Nasal cavity respiratory epithelium epithelial cell of viscerocranial mucosa (primary cell): ENCODE data around the gene RPS19BP1. TPM values are rescaled to one million over a fixed set of nuclear protein-coding genes. Genes with fewer than 3 reads are reported as not detected.

Experiments used
- total RNA-seq: library from RNA; depleted of rRNA; stranded (reverse); fragments of >200 nt; gene quantifications from 2 replicates; pipeline ENCODE4 v1.2.3, GENCODE V29; 2014

The RPS19BP1 gene, protein sequence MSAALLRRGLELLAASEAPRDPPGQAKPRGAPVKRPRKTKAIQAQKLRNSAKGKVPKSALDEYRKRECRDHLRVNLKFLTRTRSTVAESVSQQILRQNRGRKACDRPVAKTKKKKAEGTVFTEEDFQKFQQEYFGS
- total RNA-seq: 39.7 and 78.6 TPM in 2 replicates

DNA sequence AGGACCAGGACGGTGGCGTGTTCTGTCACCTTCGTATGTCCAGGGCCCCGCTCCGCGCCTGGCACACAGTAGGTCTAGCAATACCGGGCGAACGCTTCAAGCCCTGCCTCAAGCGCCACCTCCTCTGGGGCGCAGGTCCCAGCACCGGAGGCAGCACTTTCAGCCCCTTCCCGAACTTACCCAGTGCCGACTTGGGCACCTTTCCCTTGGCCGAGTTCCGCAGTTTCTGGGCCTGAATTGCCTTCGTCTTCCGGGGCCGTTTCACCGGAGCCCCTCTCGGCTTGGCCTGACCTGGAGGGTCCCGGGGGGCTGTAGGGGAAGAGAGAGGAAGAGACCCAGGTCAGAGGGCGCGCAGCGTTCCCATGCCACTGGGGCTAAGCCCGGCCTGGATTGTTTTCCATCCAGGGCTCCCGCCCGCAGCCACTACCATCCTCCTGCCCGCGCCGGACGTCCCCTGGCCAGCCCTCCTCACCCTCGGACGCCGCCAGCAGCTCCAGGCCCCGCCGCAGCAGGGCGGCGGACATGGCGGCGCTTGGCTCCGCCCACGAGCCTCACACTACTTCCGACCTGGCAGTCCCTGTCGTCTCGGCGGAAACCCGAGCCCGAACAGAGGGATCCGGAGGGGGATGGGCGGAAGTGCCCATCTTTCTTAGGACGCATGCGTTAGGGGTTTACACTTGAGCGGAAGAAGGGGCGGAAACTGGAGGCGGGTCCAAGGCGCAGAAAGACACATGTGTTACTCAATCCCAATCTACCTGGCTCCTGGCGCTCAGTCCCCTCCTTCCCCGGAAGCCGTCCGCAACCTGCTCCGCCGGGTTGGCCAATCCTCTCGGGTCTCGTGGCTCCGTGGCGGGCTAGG lies at the start of gene RPS19BP1:
Gene RPS19BP1, minus strand, starts transcription at position 534 of the 859 bp plus-strand sequence. Its CDS starts 10 bp downstream, at position 524.

DNA sequence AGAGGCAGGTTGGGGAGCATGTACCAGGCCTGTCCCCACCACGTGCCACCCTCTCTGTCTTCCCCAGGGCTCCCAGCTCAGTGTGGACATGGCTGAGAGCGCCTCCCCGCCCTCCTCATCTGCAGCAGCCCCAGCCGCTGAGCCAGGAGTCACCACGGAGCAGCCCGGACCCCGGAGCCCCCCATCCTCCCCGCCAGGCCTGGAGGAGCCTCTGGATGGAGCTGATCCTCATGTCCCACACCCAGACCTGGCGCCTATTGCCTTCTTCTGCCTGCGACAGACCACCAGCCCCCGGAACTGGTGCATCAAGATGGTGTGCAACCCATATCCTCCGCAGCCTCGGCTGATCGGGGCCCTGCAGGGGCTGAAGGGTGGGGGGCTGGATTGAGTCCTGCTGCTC lies 38.1 kb upstream of the RPS19BP1 start, which contains the start of gene CACNA1I:
Gene CACNA1I, plus strand, starts transcription at position 89 of the 400 bp plus-strand sequence. Its CDS starts 0 bp downstream, at position 89.

DNA sequence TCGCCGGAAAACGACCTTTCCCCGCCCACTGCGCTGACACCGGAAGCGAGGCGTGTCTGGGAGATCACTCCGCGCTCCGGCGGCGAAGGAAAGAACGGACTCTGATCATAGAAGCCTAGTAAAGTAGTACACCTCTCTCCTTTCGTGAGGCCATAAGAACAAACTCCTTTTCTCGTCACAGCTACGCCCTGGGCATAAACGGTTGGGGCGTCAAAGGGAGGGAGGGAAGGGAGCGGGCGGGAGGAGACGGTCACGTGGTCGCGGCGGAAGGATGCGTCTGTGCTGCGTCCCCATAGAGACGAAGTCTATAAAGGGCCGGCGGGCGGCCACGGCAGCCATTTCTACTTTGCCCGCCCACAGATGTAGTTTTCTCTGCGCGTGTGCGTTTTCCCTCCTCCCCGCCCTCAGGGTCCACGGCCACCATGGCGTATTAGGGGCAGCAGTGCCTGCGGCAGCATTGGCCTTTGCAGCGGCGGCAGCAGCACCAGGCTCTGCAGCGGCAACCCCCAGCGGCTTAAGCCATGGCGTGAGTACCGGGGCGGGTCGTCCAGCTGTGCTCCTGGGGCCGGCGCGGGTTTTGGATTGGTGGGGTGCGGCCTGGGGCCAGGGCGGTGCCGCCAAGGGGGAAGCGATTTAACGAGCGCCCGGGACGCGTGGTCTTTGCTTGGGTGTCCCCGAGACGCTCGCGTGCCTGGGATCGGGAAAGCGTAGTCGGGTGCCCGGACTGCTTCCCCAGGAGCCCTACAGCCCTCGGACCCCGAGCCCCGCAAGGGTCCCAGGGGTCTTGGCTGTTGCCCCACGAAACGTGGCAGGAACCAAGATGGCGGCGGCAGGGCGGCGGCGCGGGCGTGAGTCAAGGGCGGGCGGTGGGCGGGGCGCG lies 12.1 kb downstream of the RPS19BP1 start, which contains the start of gene ATF4:
Gene ATF4, plus strand, starts transcription at position 337 of the 880 bp plus-strand sequence. CDS start 884 bp downstream, outside the sequence.

DNA sequence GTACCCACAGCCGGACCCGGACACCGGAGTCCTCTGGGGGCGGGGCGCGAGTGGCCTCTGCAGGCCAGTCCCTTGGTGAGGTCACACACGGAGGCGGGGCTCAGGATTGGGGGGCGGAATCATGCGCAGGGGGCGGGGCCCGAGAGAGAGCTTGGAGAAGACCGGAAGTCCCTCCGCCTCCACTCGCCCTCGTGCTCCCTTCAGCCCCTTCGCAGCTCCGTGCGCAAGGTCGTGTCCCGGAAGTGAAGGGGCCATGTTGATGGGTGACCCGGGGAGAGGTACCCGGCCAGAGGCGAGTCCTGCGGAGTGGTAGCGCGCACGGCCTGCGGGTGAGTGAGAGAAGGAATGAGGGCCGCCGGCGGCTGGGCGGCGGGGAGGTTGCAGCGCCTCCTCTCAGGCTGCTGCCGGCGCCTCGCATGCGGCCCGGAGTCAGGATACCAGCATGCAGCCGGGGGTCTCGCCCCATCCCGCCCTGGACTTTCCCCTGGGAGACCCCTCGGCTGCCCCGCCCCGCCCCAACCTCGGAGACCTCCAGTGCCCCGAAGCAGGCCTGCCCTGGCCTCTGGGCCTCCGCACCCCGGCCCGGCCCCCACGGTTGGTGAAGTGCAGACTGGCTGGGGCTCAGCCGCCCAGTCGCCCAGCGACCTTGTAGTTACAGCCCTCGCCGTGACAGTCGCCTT lies 30.3 kb downstream of the RPS19BP1 start, which contains the start of gene MIEF1:
Gene MIEF1, plus strand, starts transcription at position 182 of the 680 bp plus-strand sequence. CDS start 9,005 bp downstream, outside the sequence.

Other genes starting within 250 kb of the RPS19BP1 start
- gene RPL3, start 213.1 kb downstream of the RPS19BP1 start, total RNA-seq: 3,457 and 4,846 TPM in 2 replicates
- 0.34 and 4.1 TPM in 2 replicates for gene SYNGR1, start 182.8 kb downstream of the RPS19BP1 start, total RNA-seq
- 6.8 and 16.7 TPM in 2 replicates for gene TAB1, start 133.0 kb downstream of the RPS19BP1 start, total RNA-seq
- 0.50 TPM in 1 of 2 replicates, not detected in the other for gene MGAT3, start 75.7 kb downstream of the RPS19BP1 start, total RNA-seq
- gene MIEF1, start 30.5 kb downstream of the RPS19BP1 start, total RNA-seq: 38.3 and 42.9 TPM in 2 replicates
- 473 and 509 TPM in 2 replicates for gene ATF4, start 12.2 kb downstream of the RPS19BP1 start, total RNA-seq
- gene CACNA1I, start 38.0 kb upstream of the RPS19BP1 start, total RNA-seq: not detected in 2 replicates